Inflammatory macrophage treated with lipopolysaccharide for 1 hour (primary cell): ENCODE results near the gene PELI2.

Experiments
- DNase-seq, 2 donors: peaks; one replicate each; pipeline ENCODE4 v3.0.0-alpha.2; 2020 to 2022

PELI2 gene

DNA sequence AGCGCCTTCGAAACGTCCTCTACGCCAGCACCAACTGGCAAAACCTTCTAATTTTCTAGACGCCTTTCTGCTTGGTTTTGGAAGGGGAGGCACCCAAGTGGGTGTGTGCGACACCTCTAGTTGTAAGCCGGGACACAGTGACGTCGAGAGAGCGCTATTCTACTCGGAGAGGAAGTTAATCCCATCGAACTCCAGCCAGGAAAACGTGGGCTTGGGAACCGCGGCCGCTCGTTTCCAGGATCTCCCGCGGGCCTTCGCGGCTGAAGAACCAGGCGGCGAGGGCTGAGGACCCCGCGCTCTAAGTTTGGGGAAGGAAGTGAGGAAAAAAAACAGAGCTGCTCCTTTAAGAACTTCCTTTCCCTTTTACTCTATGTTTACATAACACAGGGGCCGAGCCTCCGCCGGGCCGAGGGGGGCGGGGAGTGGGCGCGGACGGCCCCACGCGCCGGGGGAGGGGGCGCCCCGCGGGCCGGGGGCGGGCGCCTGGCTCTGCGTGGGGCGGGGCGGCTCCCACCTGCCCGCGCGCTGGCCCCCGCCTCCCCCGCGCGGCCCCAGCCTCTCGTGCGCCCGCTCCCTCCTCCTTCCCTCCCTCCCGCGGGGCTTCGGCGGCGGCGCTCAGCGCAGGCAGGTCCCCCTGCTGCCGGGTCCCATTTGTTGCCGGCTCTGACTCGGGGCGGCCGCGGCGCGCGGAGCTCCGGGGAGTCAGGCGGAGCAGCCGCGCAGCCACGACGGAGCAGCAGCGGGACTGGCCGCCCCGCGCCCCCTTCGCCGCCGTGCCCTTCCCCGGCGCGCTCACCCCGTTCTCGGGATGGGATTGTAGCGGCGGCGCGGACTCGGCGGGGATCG is at the start of gene PELI2:
Gene PELI2, plus strand, starts transcription at position 647 of the 846 bp plus-strand sequence. CDS start 250 bp downstream, outside the sequence.
- peak; percentile 42 to 47 for DNase-seq

- no peak for DNase-seq
These were observed 44.4 kb upstream of the PELI2 start for GRCh38 chr14:56073799-56074198.

- no peak for DNase-seq
These were observed 42.9 kb upstream of the PELI2 start for GRCh38 chr14:56075301-56075700.

DNA sequence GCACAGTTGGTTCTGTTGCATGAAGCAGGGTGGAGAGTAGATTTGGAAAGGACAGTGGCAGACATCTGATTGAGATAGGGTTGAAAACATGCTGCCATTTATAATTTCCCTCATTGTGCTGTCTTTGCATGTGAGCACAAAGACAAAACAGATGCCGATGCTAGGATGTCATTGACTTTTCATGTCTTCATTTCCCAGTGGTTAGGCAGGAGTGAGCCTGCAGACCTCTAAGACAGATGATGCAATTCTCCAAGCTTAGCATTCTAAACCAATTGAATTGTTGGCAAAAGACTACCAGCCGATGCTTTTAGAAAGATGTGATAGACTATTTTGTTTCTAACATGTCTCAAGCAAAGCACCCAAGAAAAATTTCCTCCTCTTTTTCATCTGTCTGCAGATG is 37.1 kb upstream of the PELI2 start:
- DNase-seq = no peak

- no peak for DNase-seq
These were observed 35.3 kb upstream of the PELI2 start for GRCh38 chr14:56082880-56083279.

DNA sequence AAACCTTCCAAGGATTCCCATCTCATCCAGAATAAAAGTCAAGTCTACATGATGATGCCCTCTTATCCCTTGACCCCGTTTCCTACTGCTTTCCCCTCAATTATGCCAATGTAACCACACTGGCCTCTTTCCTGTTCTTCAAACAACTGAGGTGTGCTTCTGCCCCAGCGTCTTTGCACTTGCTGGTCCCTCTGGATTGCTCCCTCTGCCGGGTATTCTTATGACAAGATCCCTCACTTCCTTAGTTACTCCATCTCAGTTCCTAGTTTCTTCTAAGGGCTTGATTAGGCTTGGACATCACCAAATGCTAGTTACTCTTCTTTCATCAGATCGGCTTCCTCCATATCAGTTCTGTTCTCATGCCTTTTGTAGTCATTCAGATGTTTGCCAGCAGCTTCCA is 32.7 kb upstream of the PELI2 start:
- no peak for DNase-seq

DNA sequence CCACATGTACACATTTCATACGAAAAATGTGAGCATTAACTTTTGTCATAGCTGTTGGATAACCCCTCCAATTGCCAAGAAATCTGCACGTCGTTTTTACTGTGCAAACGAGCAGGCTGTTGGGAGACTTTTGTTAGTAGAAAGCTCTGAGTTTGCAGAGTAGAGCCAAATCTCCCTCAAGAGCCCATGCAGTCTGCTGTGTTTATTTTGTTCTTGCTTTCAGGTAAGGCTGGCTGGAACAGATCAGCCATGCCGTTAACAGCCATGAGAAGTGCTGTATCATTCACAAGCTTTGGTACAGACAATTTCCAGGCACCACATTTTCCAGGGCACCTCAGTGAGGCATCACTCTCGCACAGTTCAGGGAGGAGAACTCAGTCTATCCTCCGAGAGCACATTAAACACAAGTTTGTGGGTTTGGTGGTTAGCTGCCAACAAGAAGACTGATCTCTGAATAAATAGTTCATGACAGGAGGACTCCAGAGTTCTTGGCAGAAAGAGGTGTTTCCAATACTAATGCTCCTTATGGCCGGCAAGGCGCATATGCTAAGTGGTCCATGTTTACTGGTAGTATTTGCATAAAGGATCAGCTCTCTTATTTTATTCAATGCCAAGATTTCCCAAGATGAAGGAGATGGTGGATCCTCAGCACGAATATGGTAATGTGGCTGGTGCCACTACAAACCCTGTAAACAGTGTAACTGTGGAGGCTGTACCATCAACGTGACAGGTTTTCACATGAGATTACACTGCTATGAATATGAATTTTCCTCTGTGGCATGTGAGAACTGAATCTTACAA is 30.3 kb upstream of the PELI2 start:
- DNase-seq = no peak

DNA sequence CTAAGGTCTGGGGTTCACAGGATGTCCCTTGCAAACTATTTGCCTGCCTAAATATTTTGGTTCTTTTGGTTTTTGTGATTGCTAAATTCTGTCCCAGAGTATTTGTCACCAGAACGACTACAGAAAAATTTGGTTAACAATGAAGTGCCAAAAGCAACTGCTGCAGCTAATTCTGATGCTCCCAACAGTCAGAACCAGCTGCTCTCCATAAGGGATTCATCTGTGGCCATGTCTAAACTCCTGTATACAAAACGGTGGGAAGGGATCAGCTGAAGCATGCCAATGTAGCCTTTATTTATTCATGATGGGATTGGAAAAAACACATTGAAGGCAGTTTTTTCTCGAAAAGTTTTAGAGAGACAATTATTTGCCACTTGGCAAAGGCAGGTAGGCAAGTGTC is 29.3 kb upstream of the PELI2 start:
- no peak for DNase-seq

GRCh38 chr14:56092763-56093162 is 25.4 kb upstream of the PELI2 start:
- DNase-seq = peak; percentile 80 to 82

DNA sequence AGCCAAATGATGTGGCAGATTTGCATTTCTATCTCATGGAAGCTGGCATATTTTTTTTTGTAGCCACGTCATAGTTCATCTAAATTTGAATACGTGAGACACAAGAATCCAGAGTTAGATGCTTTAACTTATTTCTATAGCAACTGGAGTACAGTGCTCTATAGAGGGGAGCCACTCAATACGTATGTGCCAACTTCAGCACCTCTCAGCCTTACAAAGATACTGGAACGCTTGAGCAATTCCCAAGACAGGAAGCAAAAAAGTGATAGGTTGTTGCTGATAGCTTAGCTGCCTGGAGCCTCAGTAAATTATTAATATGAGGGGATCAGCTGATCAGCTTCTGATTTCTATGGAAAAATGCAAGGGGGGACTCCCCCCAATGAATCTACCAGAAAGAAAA is 24.1 kb upstream of the PELI2 start:
- DNase-seq = peak; percentile 8 to 14

DNA sequence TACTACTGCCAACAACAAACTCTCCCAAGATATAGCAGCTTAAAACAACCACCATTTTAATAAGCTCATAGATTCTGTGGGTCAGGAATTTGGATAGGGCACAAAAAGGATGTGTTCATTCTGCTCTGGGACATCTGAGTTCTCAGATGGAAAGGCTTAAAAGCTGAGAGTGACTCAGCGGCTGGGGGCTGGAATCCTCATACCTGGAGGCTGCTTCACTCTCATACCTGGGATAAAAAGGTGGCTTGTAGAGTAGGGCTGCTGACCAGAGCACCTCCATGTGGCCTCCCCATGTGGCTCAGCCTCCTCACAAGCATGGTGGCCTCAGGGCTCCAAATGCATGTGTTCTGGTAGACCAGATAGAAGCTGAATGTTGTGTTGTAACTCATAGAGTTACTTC is 20.2 kb upstream of the PELI2 start:
- no peak for DNase-seq

DNA sequence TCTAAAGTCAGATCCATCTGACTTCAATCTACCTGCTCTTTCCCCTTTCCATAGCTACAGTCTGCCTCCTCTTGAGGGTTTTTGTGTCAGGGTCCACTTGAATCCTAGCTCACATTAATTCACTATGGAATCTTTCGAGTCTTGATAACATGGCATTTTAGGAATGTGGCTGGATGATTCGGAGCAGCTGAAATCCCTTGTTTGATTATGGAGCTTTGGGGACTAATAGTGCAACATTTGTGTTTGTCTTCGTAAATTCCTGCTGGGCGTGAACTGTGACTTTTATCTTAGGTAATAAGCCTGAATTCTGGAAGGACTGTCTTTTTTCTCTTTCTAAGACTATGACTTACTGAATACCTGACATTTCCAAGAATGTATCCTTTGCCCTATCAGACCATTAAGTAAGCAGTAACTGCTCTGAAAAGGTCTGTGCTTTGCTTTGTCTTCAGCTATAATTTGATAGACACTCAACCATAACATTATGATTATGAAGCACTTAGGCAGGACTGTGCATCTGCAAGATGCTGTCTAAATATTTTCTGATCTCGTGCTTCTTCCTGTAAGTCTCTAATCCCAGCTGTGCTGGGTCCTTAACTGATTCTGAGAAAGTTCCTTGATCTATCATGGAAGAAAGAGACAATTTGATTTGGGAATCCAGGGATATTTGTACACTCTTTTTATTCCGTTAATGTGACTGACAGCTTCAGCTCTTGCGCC is 19.0 kb upstream of the PELI2 start:
- no peak for DNase-seq

GRCh38 chr14:56100556-56100955 is 17.7 kb upstream of the PELI2 start:
- no peak for DNase-seq

GRCh38 chr14:56102941-56103340 is 15.3 kb upstream of the PELI2 start:
- DNase-seq = no peak

- DNase-seq = no peak
These were observed 10.6 kb upstream of the PELI2 start for GRCh38 chr14:56107615-56108014.

DNA sequence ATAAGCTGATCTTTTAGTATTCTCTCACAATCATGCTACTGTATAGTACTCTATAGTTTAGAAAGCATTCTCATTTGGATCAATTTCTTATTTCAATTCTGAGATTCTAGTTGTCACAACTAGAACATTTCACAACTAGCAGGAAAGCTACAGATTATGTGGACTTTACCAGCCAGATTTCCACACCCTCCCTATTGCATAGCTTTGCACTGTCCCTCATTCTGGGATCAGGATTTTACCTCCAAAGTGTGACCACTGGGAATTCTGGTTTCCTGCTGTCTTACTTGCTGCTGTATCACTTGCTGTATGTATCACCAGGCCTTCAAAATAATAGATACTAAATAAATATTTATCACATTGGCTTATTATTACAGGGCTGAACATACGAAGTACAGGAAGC is 10.2 kb upstream of the PELI2 start:
- DNase-seq = no peak

DNA sequence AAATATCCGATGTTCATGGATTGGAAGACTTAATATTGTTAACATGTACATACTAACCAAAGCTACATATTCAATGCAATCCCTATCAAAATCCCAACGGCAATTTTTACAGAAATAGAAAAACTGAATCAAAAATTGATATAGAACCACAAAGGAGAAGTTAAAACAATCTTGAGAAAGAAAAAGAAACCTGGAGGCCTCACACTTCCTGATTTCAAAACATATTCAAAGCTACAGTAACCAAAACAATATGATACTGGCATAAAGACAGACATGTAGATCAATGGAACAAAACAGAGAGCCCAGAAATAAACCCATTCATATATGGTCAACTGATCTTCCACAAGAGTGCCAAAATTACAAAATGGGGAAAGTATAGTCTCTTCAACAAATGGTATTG is 5.4 kb upstream of the PELI2 start:
- DNase-seq = peak; percentile 38 to 46

DNA sequence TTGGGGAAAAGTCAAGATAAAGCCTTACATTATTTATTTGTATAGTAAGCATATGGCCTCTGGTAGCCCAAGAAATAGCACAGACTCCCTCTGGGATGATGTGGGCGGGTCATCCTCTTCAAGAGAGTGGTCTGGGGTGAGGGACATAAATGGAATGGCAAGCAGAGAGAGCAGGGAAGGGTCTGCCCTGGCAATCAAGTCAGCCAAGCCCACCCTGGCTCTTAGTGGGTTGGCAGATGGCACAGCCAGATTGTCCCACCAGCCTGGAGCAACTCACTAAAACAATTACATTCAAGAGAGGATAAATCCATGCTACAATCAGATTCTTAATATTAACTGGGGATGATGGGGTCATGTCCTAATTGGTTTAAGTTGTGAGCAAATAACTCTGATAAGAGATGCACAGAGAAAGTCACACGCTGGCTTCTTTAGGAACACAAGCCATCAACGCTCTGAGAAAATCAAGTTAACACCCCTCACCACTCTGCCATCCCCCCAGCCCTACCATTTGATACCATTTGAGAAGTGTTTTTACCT is 2.8 kb upstream of the PELI2 start:
- DNase-seq = no peak

GRCh38 chr14:56115976-56116893 is 2.0 kb upstream of the PELI2 start:
- DNase-seq = no peak

- DNase-seq = peak; percentile 9 to 41
These were observed 485 bp downstream of the PELI2 start for GRCh38 chr14:56118611-56119181.

- peak; percentile 15 to 28 for DNase-seq
These were observed 1.2 kb downstream of the PELI2 start for GRCh38 chr14:56119201-56119981.
